Kidney epithelial cell (primary cell): ENCODE measurements around the gene NDUFAF7. TPM values are rescaled to one million over a fixed set of nuclear protein-coding genes. Genes with fewer than 3 reads are reported as not detected.
A peak's percentile ranks its signal among the peaks of the same experiment; 100 is the strongest.

Experiments
- DNase-seq: peaks from one replicate; pipeline ENCODE4 v3.0.0-alpha.2; 2010; ENCODE audit warnings: low read depth
- H3K27me3 ChIP-seq: 2 replicates; pipeline ENCODE4 v1.6.0; 2011; ENCODE audit warnings: low read length; ENCODE audit not compliant: control insufficient read depth, insufficient read depth
- H3K36me3 ChIP-seq: 2 replicates; pipeline ENCODE4 v1.5.1; 2011; ENCODE audit warnings: low read length; ENCODE audit not compliant: control insufficient read depth, insufficient read depth
- H3K4me3 ChIP-seq: 2 replicates; pipeline ENCODE4 v1.5.1; 2011; ENCODE audit warnings: low read depth, mild to moderate bottlenecking, control low read depth, low read length
- total RNA-seq: library from RNA; depleted of rRNA; stranded (reverse); fragments of >200 nt; gene quantifications from 2 replicates; pipeline ENCODE4 v1.2.3, GENCODE V29; 2015
- TF ChIP-seq, protein P1 (sequence below): IDR thresholded peaks from 2 replicates; pipeline ENCODE4 v1.5.1; 2011; ENCODE audit warnings: mild to moderate bottlenecking, moderate library complexity, low read length, control low read depth, inconsistent platforms; ENCODE audit not compliant: insufficient read depth, poor library complexity, severe bottlenecking

NDUFAF7 gene
- 12.4 and 13.5 TPM in 2 replicates for total RNA-seq

GRCh38 chr2:37231241-37232130 lies at the start of gene NDUFAF7, which contains the start of gene CEBPZ:
Gene NDUFAF7 (plus strand): TSS chr2:37231658. CDS start chr2:37231706, 48 bp downstream.
Gene CEBPZ (minus strand): TSS chr2:37231596. CDS start chr2:37231567, 29 bp downstream.
- Histone ChIP-seq H3K4me3 (peak within 1 kb of the TSS; percentile 85), H3K36me3 (no peaks in the 10 kb centered on the region), H3K27me3 (no peaks in the 10 kb centered on the region)
- TF ChIP-seq, protein P1, sequence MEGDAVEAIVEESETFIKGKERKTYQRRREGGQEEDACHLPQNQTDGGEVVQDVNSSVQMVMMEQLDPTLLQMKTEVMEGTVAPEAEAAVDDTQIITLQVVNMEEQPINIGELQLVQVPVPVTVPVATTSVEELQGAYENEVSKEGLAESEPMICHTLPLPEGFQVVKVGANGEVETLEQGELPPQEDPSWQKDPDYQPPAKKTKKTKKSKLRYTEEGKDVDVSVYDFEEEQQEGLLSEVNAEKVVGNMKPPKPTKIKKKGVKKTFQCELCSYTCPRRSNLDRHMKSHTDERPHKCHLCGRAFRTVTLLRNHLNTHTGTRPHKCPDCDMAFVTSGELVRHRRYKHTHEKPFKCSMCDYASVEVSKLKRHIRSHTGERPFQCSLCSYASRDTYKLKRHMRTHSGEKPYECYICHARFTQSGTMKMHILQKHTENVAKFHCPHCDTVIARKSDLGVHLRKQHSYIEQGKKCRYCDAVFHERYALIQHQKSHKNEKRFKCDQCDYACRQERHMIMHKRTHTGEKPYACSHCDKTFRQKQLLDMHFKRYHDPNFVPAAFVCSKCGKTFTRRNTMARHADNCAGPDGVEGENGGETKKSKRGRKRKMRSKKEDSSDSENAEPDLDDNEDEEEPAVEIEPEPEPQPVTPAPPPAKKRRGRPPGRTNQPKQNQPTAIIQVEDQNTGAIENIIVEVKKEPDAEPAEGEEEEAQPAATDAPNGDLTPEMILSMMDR, result peak; percentile 5
- DNase-seq, result peak; percentile 83

- DNase-seq, result no peak
- Histone ChIP-seq H3K4me3 (no peak overlapping the region), H3K27me3 (no peaks in the 10 kb centered on the region), H3K36me3 (no peaks in the 10 kb centered on the region)
- TF ChIP-seq, protein P1, result no peak
Measured at GRCh38 chr2:37181726-37182684, 49.5 kb upstream of the NDUFAF7 start.

DNA sequence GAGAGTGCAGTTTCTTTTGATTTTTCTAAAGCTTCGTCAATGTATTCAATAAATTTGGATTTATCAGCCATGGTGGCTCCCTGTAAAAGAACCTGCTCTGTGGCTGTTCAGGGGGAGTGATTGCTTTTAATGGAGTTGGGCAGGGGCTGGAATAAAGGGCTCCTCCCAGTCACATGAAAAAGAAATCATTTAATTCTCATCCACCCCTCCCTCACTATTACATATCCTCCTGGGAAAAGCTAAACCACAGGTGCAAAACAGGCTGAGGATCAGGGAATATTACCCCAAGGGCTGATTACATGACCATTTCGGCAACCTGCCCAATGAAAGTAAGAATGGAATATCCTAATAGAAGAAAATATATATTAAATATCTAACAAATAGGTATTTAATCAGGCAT lies 42.9 kb upstream of the NDUFAF7 start, which contains the start of gene SULT6B1:
Gene SULT6B1 (minus strand): TSS at position 101 of the 400 bp plus-strand sequence. CDS start 30 bp downstream, at position 71.
- TF ChIP-seq, protein P1, result no peak
- no peaks in the 10 kb centered on the region for H3K36me3 ChIP-seq
- no peak for DNase-seq
- no peaks in the 10 kb centered on the region for H3K27me3 ChIP-seq
- no peak within 1 kb of the TSS for H3K4me3 ChIP-seq

GRCh38 chr2:37189452-37190153 lies 41.9 kb upstream of the NDUFAF7 start:
- no peaks in the 10 kb centered on the region for H3K36me3 ChIP-seq
- TF ChIP-seq, protein P1, result no peak
- no peak overlapping the region for H3K4me3 ChIP-seq
- H3K27me3 ChIP-seq, result no peaks in the 10 kb centered on the region
- DNase-seq, result peak; percentile 61

DNA sequence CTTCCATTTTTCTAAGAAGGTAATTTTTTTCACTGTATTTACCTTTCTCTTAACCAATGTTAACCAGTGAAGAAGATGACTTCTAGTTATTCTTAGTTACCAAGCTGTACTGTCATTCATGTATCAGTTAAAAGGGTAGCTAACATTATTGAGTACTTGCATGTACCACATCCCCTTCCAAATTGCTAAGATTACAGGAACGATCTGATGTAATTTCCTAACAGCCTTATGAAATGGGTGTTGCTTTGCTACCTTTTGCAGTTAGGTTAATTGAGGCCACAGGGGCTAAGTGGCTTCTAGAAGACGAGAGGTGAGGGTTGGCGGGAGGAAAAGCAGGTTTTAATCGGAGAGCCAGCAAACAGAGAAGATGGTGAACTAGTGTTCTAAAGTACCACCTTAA lies 41.2 kb upstream of the NDUFAF7 start:
- Histone ChIP-seq H3K4me3 (no peak overlapping the region), H3K27me3 (no peaks in the 10 kb centered on the region), H3K36me3 (no peaks in the 10 kb centered on the region)
- TF ChIP-seq, protein P1, result no peak
- no peak for DNase-seq
